Fibroblast of lung (primary cell): ENCODE results near the gene SP5. TPM values are rescaled to one million over a fixed set of nuclear protein-coding genes. Genes with fewer than 3 reads are reported as not detected.
"Not testable (repeated sequence)": the region's sequence is repeated elsewhere in the genome, so short reads cannot be mapped to it uniquely, and the experiment has no call there.

Experiments used
- DNase-seq, 2 donors: peaks; one replicate each; pipeline versions ENCODE4 v3.0.0 to v3.0.0-alpha.2; 2010; ENCODE audit warnings: low read depth in 2 of 2
- H2AFZ ChIP-seq: 2 replicates; pipeline ENCODE4 v1.5.1; 2012; ENCODE audit warnings: low read length, control low read depth, inconsistent platforms
- H3K27ac ChIP-seq: 2 replicates; pipeline ENCODE4 v1.5.1; 2011; ENCODE audit warnings: low read length, control low read depth; ENCODE audit not compliant: insufficient read depth
- H3K27me3 ChIP-seq: 2 replicates; pipeline ENCODE4 v1.5.1; 2011; ENCODE audit warnings: mild to moderate bottlenecking, low read length; ENCODE audit not compliant: control insufficient read depth, insufficient read depth
- H3K36me3 ChIP-seq: 2 replicates; pipeline ENCODE4 v1.5.1; 2011; ENCODE audit warnings: low read length; ENCODE audit not compliant: control insufficient read depth, insufficient read depth
- H3K4me1 ChIP-seq: 2 replicates; pipeline ENCODE4 v1.5.1; 2011; ENCODE audit warnings: low read length; ENCODE audit not compliant: control insufficient read depth, insufficient read depth; ENCODE audit errors: extremely low read depth
- H3K4me2 ChIP-seq: 2 replicates; pipeline ENCODE4 v1.5.1; 2011; ENCODE audit warnings: low read length, control low read depth; ENCODE audit not compliant: insufficient read depth; ENCODE audit errors: extremely low read depth
- H3K4me3 ChIP-seq, 4 experiments: fragments of 200-600 bp in 1 of 4; sonication (generic) in 1 of 4; replicated peaks in 1 of 4; 2 replicates each; pipeline ENCODE4 v1.5.1; 2011 to 2016; ENCODE audit warnings: low read length in 4 of 4, low read depth in 3 of 4, mild to moderate bottlenecking in 3 of 4, control low read depth in 2 of 4, inconsistent platforms in 1 of 4, mixed read lengths in 1 of 4; ENCODE audit not compliant: insufficient read depth in 1 of 4; ENCODE audit errors: control extremely low read depth in 1 of 4
- H3K79me2 ChIP-seq: 2 replicates; pipeline ENCODE4 v1.5.1; 2012; ENCODE audit warnings: mild to moderate bottlenecking, low read length, inconsistent platforms; ENCODE audit not compliant: control insufficient read depth, insufficient read depth
- H3K9ac ChIP-seq: 2 replicates; pipeline ENCODE4 v1.5.1; 2011; ENCODE audit warnings: mild to moderate bottlenecking, low read length, control low read depth; ENCODE audit not compliant: insufficient read depth
- H3K9me3 ChIP-seq: 2 replicates; pipeline ENCODE4 v1.5.1; 2012; ENCODE audit warnings: low read depth, low read length; ENCODE audit not compliant: control insufficient read depth, insufficient read depth
- H4K20me1 ChIP-seq: 2 replicates; pipeline ENCODE4 v1.5.1; 2011; ENCODE audit warnings: low read length; ENCODE audit not compliant: control insufficient read depth, insufficient read depth; ENCODE audit errors: extremely low read depth
- CTCF ChIP-seq, 2 donors: IDR thresholded peaks in 1 of 2; conservative IDR thresholded peaks in 1 of 2; 1 replicate in 1 of 2; 2 replicates in 1 of 2; pipeline ENCODE4 v1.5.1; 2011 to 2012; ENCODE audit warnings: low read length in 2 of 2, control low read depth in 1 of 2, inconsistent platforms in 1 of 2, low read depth in 1 of 2, mild to moderate bottlenecking in 1 of 2
- EZH2 ChIP-seq: IDR thresholded peaks from 2 replicates; pipeline ENCODE4 v1.5.1; 2012; ENCODE audit warnings: low read length, control low read depth, mild to moderate bottlenecking; ENCODE audit errors: missing control alignments
- polyA plus RNA-seq, 2 donors: library from polyadenylated mRNA; depleted of rRNA in 1 of 2; stranded (reverse) in 1 of 2; unstranded in 1 of 2; fragments of >200 nt; gene quantifications; 2 replicates each; pipeline ENCODE4 v1.2.1, GENCODE V29; 2011 to 2012; ENCODE audit warnings: missing spikeins in 1 of 2
- total RNA-seq: library from RNA; depleted of rRNA; stranded (reverse); fragments of >200 nt; gene quantifications from 2 replicates; pipeline ENCODE4 v1.2.1, GENCODE V29; 2014

The SP5 gene
- total and polyA plus RNA-seq, 2 donors (not counting 1 experiment from before 2014, with no cell fraction given): under 0.01 TPM; not detected in 1

- Histone ChIP-seq H3K27me3 (no peaks in the 10 kb centered on the region), H4K20me1 (no peaks in the 10 kb centered on the region), H3K36me3 (no peaks in the 10 kb centered on the region), H3K4me3 (no peak overlapping the region), H3K27ac (no peak overlapping the region), H3K4me1 (no peaks in the 10 kb centered on the region), H3K9ac (no peak overlapping the region), H3K79me2 (no peaks in the 10 kb centered on the region), H3K9me3 (no peaks in the 10 kb centered on the region), H3K4me2 (no peak overlapping the region), H2AFZ (no peak overlapping the region)
- TF ChIP-seq CTCF (conservative IDR thresholded peaks at IDR 0.05 in 1 of 2, IDR thresholded peaks at IDR 0.05 in 1 of 2; ENCODE audit: low read depth in 1 of 2, low read length in 2 of 2) (no peak), EZH2 (no peak)
- no peak for DNase-seq
Measured at GRCh38 chr2:170745305-170745704, 30.2 kb downstream of the SP5 start.

GRCh38 chr2:170747921-170748320 lies 32.8 kb downstream of the SP5 start:
- DNase-seq: peak; percentile 87 to 90
- Histone ChIP-seq H2AFZ (peak overlapping the region; percentile 50), H3K4me2 (peak overlapping the region; percentile 62), H3K9ac (no peak overlapping the region), H3K27ac (no peak overlapping the region), H3K36me3 (no peaks in the 10 kb centered on the region), H4K20me1 (no peaks in the 10 kb centered on the region), H3K79me2 (no peaks in the 10 kb centered on the region), H3K4me1 (no peaks in the 10 kb centered on the region), H3K27me3 (no peaks in the 10 kb centered on the region), H3K9me3 (no peaks in the 10 kb centered on the region), H3K4me3 (no peak overlapping the region)
- TF ChIP-seq EZH2 (no peak), CTCF (conservative IDR thresholded peaks at IDR 0.05 in 1 of 2, IDR thresholded peaks at IDR 0.05 in 1 of 2; ENCODE audit: low read depth in 1 of 2, low read length in 2 of 2) (no peak)

GRCh38 chr2:170751555-170751954 lies 36.4 kb downstream of the SP5 start:
- not testable (repeated sequence) for H3K4me2 ChIP-seq, H3K79me2 ChIP-seq, H3K27me3 ChIP-seq, H4K20me1 ChIP-seq, H3K4me3 ChIP-seq, H2AFZ ChIP-seq, H3K27ac ChIP-seq, DNase-seq, H3K36me3 ChIP-seq, H3K4me1 ChIP-seq, H3K9me3 ChIP-seq, H3K9ac ChIP-seq
